CD4-positive, alpha-beta T cell treated with Interleukin-10 for 1 hour (primary cell): ENCODE data around the gene NEIL1.
"Not testable (repeated sequence)": the region's sequence is repeated elsewhere in the genome, so short reads cannot be mapped to it uniquely, and the experiment has no call there.

Source experiments
- DNase-seq: peaks from one replicate; pipeline ENCODE4 v3.0.0-alpha.2; 2020

Gene NEIL1

DNA sequence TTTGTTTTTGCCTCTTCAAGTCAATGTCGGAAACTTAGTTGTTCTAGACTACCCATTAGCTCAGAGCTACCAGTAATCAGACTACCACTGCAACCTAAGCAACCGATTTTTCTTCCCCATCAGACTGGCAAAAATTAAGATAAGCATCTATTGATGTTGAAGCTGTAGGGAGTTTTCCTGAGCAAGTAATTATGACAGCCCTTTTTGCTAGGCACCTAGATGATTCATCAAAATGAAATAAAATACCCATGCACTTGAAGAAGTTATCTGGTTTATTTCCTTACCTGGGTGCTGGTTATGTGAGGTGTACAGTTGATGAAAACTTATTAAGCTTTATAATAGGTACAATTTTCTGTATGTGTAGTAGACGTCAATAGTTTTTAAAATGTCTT is 11.5 kb upstream of the NEIL1 start:
- no peak for DNase-seq

DNA sequence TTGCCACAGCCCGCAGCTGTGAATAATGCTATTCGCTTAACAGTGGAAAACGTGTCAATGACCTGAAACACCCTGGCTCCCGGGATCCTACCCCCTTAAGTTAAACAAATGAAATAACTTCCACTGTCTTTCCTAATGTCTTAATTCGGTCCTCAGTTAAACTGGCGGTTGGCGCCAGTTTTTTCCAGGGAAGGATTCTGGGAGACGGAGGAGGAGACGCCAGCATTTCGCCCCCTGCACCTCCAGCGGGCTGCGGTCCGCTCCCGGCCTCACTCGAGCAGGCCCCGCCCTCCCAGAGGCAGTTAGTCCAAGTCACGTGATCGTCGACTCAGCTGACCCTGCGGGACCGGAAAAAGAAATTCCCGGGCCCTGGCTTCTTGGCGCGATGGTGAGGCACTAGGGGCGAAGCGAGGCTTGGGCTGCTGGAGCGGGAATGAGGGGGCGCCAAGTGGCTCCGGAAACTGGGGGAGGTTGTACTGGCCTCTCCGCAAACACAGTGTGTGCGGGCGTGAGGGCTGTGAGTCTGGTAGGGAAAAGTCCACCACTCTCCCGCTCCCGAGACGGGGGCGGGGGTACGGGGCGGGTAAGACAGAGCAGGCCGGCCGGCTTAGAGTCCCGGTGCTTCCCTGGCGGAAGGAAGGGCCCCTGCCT is 11.0 kb upstream of the NEIL1 start, which contains the start of gene COMMD4:
TSS of gene COMMD4 (plus strand) at position 359 of the 651 bp plus-strand sequence. CDS start at position 386, 27 bp downstream.
- DNase-seq = peak; percentile 75

DNA sequence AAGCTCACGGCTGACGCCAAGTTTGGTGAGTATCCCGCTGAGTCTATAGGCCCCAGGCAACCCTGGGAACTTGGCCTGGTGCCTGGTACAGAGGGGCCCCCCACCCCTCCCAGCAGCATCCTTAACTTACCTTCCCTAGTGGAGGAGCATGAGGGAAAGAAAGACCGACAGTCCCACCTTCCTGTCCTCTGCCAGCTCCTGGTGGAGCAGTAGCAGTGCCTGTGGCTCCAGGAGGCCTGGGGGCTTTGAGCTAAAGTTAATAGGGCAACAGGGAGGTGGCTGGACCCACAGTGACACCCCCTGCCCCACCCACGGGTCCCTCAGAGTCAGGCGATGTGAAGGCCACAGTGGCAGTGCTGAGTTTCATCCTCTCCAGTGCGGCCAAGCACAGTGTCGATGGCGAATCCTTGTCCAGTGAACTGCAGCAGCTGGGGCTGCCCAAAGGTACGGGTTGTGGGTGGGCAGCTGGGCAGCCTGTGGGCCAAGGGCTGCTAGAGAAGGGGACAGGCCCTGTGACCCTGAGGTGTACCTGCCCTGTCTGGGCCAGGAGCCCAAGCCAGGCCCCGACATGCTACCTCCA is 8.1 kb upstream of the NEIL1 start:
- no peak for DNase-seq

DNA sequence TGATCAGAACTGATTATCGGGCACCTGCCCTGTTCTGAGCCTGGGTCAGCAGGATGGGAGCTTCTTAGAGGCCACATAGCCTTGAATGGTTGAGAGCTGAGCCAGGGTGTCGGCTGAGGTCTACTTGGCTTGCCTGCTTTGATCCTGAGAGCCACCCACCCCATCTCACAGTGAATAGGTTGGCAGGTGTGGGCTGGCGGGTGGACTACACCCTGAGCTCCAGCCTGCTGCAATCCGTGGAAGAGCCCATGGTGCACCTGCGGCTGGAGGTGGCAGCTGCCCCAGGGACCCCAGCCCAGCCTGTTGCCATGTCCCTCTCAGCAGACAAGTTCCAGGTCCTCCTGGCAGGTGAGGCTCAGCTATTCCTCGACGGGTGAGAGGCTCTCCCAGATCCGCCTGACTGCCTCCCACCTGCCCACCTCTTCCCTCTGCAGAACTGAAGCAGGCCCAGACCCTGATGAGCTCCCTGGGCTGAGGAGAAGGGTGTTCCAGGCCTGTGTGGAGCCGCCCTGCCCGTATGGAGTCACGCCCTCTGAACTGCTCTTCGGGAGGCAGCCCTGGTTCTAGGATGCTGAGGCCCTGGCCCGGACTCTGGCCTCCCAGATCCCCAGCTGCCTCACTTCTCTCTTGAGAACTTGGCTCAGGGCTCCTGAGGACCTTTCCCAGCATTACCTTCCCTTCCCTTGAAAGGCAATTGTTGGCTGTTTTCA is 7.2 kb upstream of the NEIL1 start:
- DNase-seq = no peak

DNA sequence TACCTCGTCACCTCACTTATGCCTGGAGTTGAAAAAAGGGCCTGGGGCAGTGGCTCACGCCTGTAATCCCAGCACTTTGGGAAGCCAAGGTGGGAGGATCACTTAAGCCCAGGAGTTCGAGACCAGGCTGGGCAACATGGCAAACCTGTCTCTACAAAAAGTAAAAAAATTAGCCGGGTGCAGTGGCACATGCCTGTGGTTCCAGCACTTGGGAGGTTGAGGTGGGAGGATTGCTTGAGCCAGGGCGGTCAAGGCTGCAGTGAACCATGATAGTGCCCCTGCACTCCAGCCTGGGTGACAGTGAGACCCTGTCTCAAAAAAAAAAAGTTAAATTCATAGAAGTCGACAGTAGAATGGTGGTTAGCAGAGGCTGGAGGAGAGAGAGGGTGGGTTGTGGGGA is 4.6 kb upstream of the NEIL1 start:
- no peak for DNase-seq

DNA sequence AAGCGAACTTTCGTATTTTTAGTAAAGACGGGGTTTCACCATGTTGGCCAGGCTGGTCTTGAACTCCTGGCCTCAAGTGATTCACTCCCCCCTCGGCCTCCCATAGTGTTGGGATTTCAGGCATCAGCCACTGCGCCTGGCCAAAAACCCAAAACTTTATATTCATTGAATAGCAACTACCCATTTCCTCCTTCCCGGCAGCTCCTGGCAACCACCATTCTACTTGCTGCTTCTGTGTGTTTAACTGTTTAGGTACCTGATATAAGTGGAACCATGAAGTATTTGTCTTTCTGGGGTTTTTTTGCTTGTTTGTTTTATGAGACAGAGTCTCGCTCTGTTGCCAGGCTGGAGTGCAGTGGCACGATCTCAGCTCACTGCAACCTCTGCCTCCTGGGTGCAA is 2.9 kb upstream of the NEIL1 start:
- not testable (repeated sequence) for DNase-seq

DNA sequence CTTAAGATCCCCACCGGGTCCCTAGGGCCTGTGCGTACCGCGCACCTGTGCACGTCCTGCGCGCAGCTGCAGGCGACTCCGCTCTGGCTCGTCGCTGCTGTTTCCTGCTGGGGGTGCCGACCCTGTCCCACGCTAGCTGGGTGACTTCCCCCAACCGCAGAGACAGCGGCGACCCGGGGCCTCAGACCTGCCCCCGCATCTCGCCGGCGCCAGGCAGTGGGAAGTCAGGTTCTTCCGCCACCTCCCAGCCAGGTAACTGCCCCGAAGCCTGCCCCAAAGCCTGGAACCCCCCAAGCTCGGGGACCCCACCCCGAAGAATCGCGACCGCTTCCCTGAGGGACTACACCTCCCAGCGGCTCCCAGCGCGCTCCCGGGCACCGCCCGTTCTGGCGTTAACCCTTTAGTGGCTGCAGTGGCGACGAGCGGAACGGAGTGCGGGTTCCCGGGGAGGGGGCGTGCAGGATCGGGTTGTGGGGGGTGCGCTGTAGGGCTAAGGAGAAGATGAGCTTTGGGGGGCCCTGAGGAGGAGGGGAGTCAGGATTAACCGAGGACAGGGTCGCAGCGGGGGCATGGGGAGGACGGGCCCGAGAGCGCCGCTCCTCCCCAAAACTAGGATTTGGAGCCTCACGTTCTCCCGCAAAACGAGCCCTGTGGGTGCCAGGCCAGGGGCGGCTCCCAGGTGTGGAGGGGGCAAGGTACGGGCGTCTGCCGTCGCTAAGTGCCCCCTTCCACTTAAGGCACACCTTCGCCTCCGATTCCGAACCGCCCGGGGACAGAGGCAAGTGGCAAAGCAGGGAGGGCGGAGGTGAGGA is 589 bp downstream of the NEIL1 start:
- DNase-seq = peak; percentile 57

DNA sequence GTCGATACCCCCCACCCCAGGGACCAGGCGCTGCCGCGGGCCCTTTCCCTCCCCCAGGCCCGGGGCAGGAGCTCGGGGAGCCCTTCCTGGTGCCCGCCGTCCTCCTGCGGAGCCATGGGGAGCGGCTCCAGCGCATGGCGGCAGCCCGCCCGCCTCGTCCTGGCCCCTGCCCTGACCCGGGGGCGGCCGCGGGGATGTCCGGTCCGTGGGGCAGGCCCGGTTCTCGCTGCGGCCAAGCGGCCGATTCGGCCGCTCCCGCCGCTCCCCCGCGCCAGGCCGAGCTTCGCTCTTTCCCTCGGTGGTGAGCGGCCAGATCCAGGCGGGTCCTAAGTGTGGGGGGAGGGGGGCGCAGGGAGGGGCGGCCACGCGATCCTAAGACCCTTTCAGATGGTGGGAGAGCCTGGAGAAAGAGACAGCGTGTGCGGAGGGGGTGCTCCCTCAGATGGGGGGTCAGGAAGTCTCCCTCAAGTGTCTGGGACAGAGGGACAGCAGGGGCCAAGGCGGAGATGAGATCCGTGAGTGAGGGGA is 1.3 kb downstream of the NEIL1 start:
- no peak for DNase-seq

DNA sequence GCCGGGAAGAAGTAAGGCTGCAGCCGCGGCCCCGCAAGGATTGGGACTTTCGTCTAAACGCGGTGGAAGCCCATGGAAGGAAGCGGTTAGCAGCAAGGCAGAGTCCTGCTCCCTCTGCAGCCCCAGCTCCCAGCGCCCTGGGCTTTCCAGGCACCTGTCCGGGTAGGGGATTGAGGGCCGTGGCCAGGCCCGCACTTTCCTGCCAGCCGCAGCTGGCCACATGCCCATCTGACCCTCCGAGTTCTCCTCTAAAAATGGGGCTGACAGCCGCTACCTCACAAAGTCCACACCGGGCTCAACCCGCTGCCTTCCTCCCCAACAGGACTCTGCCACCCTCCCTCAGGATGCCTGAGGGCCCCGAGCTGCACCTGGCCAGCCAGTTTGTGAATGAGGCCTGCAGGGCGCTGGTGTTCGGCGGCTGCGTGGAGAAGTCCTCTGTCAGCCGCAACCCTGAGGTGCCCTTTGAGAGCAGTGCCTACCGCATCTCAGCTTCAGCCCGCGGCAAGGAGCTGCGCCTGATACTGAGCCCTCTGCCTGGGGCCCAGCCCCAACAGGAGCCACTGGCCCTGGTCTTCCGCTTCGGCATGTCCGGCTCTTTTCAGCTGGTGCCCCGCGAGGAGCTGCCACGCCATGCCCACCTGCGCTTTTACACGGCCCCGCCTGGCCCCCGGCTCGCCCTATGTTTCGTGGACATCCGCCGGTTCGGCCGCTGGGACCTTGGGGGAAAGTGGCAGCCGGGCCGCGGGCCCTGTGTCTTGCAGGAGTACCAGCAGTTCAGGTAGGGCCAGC is 1.9 kb downstream of the NEIL1 start:
- DNase-seq = no peak

DNA sequence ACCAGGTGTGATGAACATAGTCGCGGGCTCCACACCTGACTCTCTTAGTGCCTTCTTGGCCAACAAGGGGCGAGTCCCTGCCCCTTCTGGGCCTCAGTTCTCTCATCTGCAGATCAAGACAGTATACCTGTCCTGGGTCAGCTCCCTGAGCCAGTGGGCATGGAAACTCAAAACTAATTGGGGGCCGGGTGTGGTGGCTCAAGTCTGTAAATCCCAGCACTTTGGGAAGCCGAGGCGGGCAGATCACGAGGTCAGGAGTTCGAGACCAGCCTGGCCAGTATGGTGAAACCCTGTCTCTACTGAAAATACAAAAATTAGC is 2.5 kb downstream of the NEIL1 start:
- not testable (repeated sequence) for DNase-seq

DNA sequence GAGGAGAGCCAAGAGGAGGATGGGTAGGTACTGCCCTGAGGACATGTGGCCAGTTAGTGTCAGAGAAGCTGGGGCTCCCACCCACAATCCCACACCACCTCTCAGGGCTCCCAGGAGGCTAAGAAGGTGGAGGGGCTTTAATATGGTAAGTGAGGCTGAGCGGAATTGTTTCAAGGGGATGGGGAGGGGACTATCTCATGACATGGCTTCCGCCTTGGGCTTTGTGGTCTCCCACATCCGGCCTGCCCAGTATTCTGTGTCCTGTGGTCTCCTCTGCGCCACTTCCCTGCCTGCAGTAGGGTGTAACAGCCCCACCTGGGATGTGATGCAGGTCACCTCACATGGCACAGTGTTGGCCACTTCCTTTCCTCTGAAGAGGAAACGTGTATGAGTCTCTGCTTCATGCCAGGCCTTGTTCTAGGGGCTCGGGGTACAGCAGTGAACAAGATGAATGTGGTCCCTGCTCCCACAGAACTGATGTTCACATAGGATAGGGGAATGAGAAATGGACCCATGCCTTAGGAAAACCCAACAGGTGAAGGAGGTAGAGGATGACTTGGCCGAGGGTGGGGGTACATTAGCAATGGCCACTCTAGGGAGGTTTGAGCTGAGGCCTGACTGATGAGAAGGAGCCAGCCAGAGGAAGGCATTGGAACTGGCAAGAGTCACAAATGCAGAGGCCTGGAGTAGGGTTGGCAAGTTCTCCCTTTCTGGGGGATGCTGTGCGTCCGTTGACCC is 3.2 kb downstream of the NEIL1 start:
- DNase-seq = peak; percentile 86

DNA sequence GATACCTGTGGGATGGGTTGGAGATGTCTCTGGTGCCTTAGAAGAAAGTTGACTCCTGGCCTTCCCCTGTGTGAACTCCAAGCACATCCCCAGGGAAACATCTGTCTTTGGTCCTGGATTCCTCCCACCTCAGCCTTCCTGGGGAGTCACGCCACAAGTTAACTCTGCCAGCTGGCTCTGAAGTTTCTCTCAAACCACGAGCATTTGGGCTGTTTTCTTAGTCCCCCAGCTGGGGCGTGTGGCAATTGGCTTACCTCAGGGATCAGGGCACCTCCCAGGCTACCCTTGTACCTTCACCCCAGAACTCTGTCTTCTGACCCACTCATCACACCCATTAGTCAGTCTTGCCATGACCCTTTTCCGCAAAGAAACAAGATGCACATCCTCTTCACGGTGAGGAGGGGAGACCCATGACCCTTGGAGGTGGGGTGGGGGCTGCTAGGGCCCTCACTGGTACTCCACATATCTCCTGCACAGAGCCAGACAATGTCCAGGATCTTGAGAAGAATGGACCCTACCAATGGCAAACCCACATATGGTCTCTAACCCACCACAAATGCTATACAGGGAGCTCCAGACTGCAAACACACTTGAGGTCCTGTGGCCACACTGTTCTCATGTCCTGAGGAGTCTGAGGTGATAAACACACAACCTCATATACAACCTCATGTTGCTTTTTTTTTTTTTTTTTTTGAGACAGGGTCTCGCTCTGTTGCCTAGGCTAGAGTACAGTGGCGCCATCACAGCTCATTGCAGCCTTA is 3.9 kb downstream of the NEIL1 start:
- no peak for DNase-seq

DNA sequence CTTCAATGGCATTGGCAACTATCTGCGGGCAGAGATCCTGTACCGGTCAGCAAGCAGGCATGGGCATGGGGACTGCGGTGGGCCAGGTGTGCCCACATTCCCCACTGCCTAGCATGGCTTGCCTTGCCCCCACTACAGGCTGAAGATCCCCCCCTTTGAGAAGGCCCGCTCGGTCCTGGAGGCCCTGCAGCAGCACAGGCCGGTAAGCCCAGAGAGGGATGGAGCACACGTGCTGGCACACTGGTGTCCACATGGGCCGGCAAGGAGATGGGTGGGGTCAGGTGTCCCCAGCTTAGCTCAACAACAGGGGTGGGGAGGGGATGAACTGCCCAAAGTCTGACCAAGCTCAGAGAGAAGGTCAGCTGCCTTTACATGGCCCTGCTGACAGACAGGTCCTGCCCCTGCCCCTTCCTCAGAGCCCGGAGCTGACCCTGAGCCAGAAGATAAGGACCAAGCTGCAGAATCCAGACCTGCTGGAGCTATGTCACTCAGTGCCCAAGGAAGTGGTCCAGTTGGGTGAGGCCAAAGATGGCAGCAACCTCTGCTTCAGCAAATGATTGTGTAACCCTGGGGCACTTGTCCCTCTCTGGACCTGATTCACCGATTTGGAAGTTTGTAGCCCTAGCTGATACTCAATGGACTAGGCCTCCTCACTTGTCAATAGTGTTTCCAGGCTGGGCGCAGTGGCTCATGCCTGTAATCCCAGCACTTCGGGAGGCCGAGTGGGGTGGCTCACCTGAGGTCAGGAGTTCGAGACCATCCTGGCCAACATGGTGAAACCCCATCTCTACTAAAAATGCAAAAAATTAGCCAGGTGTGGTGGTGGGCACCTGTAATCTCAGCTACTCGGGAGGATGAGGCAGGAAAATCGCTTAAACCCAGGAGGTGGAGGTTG is 5.6 kb downstream of the NEIL1 start:
- DNase-seq = no peak

DNA sequence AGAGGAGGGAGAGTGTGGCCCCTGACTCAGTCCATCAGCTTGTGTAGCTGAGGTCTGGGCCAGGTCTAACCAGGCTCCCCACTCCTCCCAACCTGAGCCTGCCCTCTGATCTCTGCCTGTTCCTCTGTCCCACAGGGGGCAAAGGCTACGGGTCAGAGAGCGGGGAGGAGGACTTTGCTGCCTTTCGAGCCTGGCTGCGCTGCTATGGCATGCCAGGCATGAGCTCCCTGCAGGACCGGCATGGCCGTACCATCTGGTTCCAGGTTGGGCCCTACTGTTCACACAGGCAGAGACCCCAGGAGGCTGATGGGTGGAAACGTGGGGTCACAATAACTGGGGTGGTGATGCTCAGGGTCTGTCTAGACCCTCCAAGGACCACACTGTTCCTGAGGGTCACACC is 6.8 kb downstream of the NEIL1 start:
- no peak for DNase-seq

DNA sequence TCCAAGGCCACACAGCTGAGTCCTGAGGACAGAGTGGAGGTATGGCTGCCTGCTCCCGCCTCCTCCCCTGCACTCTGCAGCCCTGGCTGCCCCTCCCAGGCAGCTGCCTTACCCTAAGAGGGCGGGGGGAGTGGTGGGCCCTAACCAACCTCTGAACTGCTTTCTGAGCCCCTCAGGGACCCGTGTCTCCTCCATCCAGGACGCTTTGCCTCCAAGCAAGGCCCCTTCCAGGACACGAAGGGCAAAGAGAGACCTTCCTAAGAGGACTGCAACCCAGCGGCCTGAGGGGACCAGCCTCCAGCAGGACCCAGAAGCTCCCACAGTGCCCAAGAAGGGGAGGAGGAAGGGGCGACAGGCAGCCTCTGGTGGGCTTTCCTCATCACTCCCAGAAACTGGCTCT is 7.6 kb downstream of the NEIL1 start:
- no peak for DNase-seq

DNA sequence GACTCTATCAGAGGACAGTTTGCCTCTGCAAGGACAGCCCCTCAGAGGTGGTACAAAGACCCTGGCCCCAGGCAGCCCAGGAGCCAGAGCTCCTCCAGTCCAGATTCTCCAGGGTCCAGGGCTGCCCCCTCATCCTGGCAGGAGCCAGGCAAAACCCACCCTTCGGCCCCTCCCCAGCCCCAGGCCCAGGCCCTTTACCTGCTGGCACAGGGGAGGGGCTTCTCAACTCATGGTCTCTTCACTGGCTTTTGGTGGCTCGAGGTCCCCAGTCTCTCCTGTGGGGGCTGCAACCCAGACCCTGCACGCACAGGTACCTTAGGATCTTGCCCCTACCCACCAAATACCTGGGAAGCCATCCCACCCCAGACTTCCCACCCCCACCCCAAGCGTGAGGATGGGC is 8.5 kb downstream of the NEIL1 start:
- no peak for DNase-seq

DNA sequence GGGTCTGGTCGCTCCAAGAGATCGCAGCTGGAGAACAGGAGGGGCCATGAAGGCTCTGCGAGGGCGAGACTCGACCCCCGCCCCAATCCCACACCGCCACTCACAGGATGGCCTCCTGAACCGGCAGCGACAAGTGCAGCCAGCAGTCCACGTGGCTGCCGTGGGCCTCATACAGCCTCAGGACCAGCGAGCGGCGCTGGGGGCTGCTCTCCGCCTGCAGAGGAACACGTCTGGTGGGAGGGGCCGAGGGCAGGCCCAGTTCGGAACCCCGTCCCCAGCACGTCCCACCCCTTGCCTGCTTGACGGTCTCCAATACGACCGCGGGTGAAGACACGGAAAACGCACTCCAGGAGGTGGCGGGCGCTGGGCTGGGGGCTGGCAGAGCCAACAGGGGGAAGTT is 9.2 kb downstream of the NEIL1 start:
- DNase-seq = no peak

DNA sequence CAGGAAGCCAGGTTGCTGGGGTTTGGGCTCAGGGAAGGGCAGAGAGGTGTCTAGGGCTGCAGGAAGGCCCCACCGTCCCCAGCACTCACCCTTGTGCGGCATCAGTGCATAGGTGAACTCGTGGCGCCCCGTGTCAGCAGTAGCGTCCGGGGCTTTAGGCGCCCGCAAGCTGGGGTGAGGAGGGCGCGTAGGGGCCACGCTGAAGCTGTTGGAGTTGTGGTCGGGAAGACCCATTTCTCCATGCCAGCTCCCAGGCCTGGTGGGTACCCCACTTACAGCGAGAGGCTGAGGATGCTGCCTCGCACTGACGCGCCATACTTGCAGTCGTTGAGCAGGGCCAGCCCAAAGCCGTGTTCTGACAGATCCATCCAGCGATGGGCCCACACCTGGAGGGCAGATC is 9.7 kb downstream of the NEIL1 start:
- no peak for DNase-seq

DNA sequence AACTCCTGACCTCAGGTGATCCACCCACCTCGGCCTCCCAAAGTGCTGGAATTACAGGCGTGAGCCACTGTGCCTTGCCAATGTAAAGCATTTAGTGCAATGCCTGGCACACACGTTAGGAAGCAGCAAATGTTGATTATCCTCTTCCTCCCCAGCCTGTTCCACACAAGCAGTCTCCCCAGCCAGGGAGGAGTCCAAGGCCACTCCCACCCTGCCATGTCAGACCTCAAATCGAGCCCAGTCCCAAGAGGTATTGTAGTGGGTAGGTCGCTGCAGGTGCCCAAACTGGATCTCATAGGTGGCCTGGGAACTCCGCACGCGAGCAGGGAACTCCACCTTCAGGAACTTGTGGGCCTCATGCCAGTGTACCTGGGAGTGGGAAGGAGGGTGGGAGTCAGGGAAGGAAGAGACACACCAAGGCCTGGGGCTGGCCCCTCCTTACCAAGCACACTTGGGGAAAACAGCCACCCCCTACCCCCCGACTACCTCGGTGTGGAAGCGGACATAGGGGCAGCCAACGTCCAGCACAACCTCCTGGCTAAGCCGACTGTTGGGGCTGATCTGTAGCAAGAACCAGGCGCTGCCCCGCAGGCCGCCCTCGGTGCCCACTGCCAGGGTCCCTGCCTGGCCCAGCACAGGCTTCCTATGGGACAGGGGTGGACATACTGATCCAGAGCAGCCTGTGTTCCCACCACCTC is 11.3 kb downstream of the NEIL1 start:
- no peak for DNase-seq
